IPS-NIHi7 (cell line): ENCODE results near the gene SGTA.

Source experiments
- DNase-seq: peaks from one replicate; pipeline ENCODE4 v3.0.0; 2012; ENCODE audit warnings: mixed read lengths; ENCODE audit errors: extremely low spot score

The SGTA gene

GRCh38 chr19:2810141-2811091 lies 27.3 kb upstream of the SGTA start:
- DNase-seq = no peak

- DNase-seq = no peak
These were observed 26.5 kb upstream of the SGTA start for GRCh38 chr19:2809387-2810140.

- no peak for DNase-seq
These were observed 25.3 kb upstream of the SGTA start for GRCh38 chr19:2808129-2808941.

- DNase-seq = no peak
These were observed 24.5 kb upstream of the SGTA start for GRCh38 chr19:2807379-2808128.

- DNase-seq = no peak
These were observed 23.8 kb upstream of the SGTA start for GRCh38 chr19:2806736-2807378.

GRCh38 chr19:2805991-2806649 lies 23.0 kb upstream of the SGTA start:
- DNase-seq = no peak

- no peak for DNase-seq
These were observed 22.3 kb upstream of the SGTA start for GRCh38 chr19:2805261-2805900.

- no peak for DNase-seq
These were observed 21.3 kb upstream of the SGTA start for GRCh38 chr19:2804156-2805004.

GRCh38 chr19:2803486-2804155 lies 20.5 kb upstream of the SGTA start:
- DNase-seq = no peak

- DNase-seq = no peak
These were observed 19.8 kb upstream of the SGTA start for GRCh38 chr19:2802826-2803225.

- DNase-seq = no peak
These were observed 17.4 kb upstream of the SGTA start for GRCh38 chr19:2800506-2800905.

- DNase-seq = no peak
These were observed 16.4 kb upstream of the SGTA start for GRCh38 chr19:2799273-2800020.

- no peak for DNase-seq
These were observed 15.7 kb upstream of the SGTA start for GRCh38 chr19:2798733-2799132.

- no peak for DNase-seq
These were observed 15.1 kb upstream of the SGTA start for GRCh38 chr19:2798158-2798685.

- DNase-seq = no peak
These were observed 14.2 kb upstream of the SGTA start for GRCh38 chr19:2797280-2797679.

- no peak for DNase-seq
These were observed 13.7 kb upstream of the SGTA start for GRCh38 chr19:2796659-2797266.
